Neural progenitor cell (in vitro differentiated cells): ENCODE data around the gene CDCA5. TPM values are rescaled to one million over a fixed set of nuclear protein-coding genes. Genes with fewer than 3 reads are reported as not detected.

Experiments
- DNase-seq: peaks from one replicate; pipeline ENCODE4 v3.0.0-alpha.2; 2016; ENCODE audit warnings: low spot score
- H2AFZ ChIP-seq: fragments of 200-600 bp; sonication (generic); replicated peaks from 2 replicates; pipeline ENCODE4 v1.6.1; 2016; ENCODE audit warnings: antibody characterized with exemption
- H3F3A ChIP-seq: fragments of 200-600 bp; sonication (generic); 2 replicates; pipeline ENCODE4 v1.6.1; 2016; ENCODE audit warnings: antibody characterized with exemption, low read depth
- H3K27ac ChIP-seq: fragments of 200-600 bp; sonication (generic); 2 replicates; pipeline ENCODE4 v1.5.1; 2016; ENCODE audit warnings: mild to moderate bottlenecking
- H3K27me3 ChIP-seq: fragments of 200-600 bp; sonication (generic); 2 replicates; pipeline ENCODE4 v1.6.1; 2016; ENCODE audit warnings: mild to moderate bottlenecking, moderate library complexity
- H3K36me3 ChIP-seq: fragments of 200-600 bp; sonication (generic); 2 replicates; pipeline ENCODE4 v1.5.1; 2016
- H3K4me1 ChIP-seq: fragments of 200-600 bp; sonication (generic); 2 replicates; pipeline ENCODE4 v1.6.1; 2016; ENCODE audit warnings: mixed run types
- H3K4me2 ChIP-seq: fragments of 200-600 bp; sonication (generic); 2 replicates; pipeline ENCODE4 v1.6.1; 2016
- H3K4me3 ChIP-seq: fragments of 200-600 bp; sonication (generic); 2 replicates; pipeline ENCODE4 v1.5.1; 2016
- H3K79me2 ChIP-seq: fragments of 200-600 bp; sonication (generic); 2 replicates; pipeline ENCODE4 v1.6.1; 2016; ENCODE audit warnings: low read depth
- H3K9ac ChIP-seq: fragments of 200-600 bp; sonication (generic); 2 replicates; pipeline ENCODE4 v1.6.1; 2016
- H3K9me3 ChIP-seq: fragments of 200-600 bp; sonication (generic); 2 replicates; pipeline ENCODE4 v1.5.1; 2016; ENCODE audit warnings: low read depth
- H4K20me1 ChIP-seq: fragments of 200-600 bp; sonication (generic); 2 replicates; pipeline ENCODE4 v1.6.1; 2016; ENCODE audit warnings: low read depth
- H3K27ac Mint-ChIP-seq: 3 replicates; pipeline ENCODE4 v1.8.0; 2021; ENCODE audit warnings: mixed read lengths
- H3K27me3 Mint-ChIP-seq: 2 replicates; pipeline ENCODE4 v1.8.0; 2022; ENCODE audit warnings: low read depth, mild to moderate bottlenecking, inconsistent platforms, moderate library complexity, mixed read lengths; ENCODE audit not compliant: insufficient read depth
- H3K36me3 Mint-ChIP-seq: 3 replicates; pipeline ENCODE4 v1.8.0; 2021; ENCODE audit warnings: mixed read lengths
- H3K4me1 Mint-ChIP-seq: 3 replicates; pipeline ENCODE4 v1.8.0; 2021; ENCODE audit warnings: mixed read lengths
- H3K4me3 Mint-ChIP-seq: 3 replicates; pipeline ENCODE4 v1.8.0; 2021; ENCODE audit warnings: mild to moderate bottlenecking, moderate library complexity, mixed read lengths
- H3K9me3 Mint-ChIP-seq: 3 replicates; pipeline ENCODE4 v1.8.0; 2020; ENCODE audit warnings: mixed read lengths
- CTCF ChIP-seq: fragments of 200-600 bp; sonication (generic); IDR thresholded peaks from 2 replicates; pipeline ENCODE4 v1.5.1; 2017; ENCODE audit warnings: antibody characterized with exemption, mild to moderate bottlenecking
- EZH2 ChIP-seq: fragments of 200-600 bp; sonication (generic); IDR thresholded peaks from 2 replicates; pipeline ENCODE4 v1.6.1; 2017; ENCODE audit warnings: antibody characterized with exemption, mild to moderate bottlenecking, moderate library complexity
- EZH2phosphoT487 ChIP-seq: fragments of 200-600 bp; sonication (generic); IDR thresholded peaks from 2 replicates; pipeline ENCODE4 v1.6.1; 2017; ENCODE audit warnings: antibody characterized with exemption
- total RNA-seq: library from RNA; depleted of rRNA; stranded (reverse); fragments of >200 nt; gene quantifications from 2 replicates; pipeline ENCODE4 v1.2.3, GENCODE V29; 2015; ENCODE audit warnings: low replicate concordance

The CDCA5 gene
- total RNA-seq: 46.7 and 57.3 TPM in 2 replicates

GRCh38 chr11:65083834-65084597 is at the start of gene CDCA5, which contains the start of gene ZFPL1:
CDCA5 (minus strand) TSS chr11:65084040; CDS start chr11:65083978, 62 bp downstream.
ZFPL1 (plus strand) TSS chr11:65084222; CDS start chr11:65084699, 477 bp downstream.
- TF ChIP-seq EZH2: no peak
- no peak for TF ChIP-seq CTCF
- TF ChIP-seq EZH2phosphoT487: no peak

GRCh38 chr11:65132988-65133700 is 49.3 kb upstream of the CDCA5 start:
- Histone ChIP-seq H3K36me3 (no peaks in the 10 kb centered on the region), H3K4me3 (peak overlapping the region; percentile 93), H3K27me3 (no peaks in the 10 kb centered on the region), H3K79me2 (peaks cover 21% of the 10 kb centered on the region), H3K9ac (no peak overlapping the region), H4K20me1 (peaks cover 11% of the 10 kb centered on the region), H3K4me1 (peaks cover 8% of the 10 kb centered on the region), H3K9me3 (no peaks in the 10 kb centered on the region), H2AFZ (no peak overlapping the region), H3K27ac (no peak overlapping the region), H3K4me2 (peak overlapping the region; percentile 99), H3F3A (peaks cover 11% of the 10 kb centered on the region)
- peak overlapping the region; percentile 98 for H3K4me3 Mint-ChIP-seq
- TF ChIP-seq CTCF (no peak), EZH2phosphoT487 (no peak), EZH2 (no peak)
- peaks cover 6% of the 10 kb centered on the region for H3K27me3 Mint-ChIP-seq
- H3K36me3 Mint-ChIP-seq: no peaks in the 10 kb centered on the region
- H3K9me3 Mint-ChIP-seq: no peaks in the 10 kb centered on the region
- H3K4me1 Mint-ChIP-seq: peaks cover 21% of the 10 kb centered on the region
- peak overlapping the region; percentile 66 for H3K27ac Mint-ChIP-seq
- DNase-seq: peak; percentile 54

More at GRCh38 chr11:65083834-65084597, at the start of gene CDCA5, which contains the start of gene ZFPL1:
- H3K27ac Mint-ChIP-seq: peak within 1 kb of the TSS; percentile 96
- DNase-seq: peak; percentile 98
- H3K9me3 Mint-ChIP-seq: no peaks in the 10 kb centered on the region
- H3K36me3 Mint-ChIP-seq: peaks cover 14% of the 10 kb centered on the region
- H2AFZ ChIP-seq: peak within 1 kb of the TSS; percentile 83
- H3K4me3 Mint-ChIP-seq: peak within 1 kb of the TSS; percentile 98
- H3K4me1 ChIP-seq: peaks cover 14% of the 10 kb centered on the region
- H3K27me3 Mint-ChIP-seq: peaks cover 4% of the 10 kb centered on the region
- peak within 1 kb of the TSS; percentile 90 for H3K9ac ChIP-seq
- H3K9me3 ChIP-seq: no peaks in the 10 kb centered on the region
- H3F3A ChIP-seq: peaks cover 19% of the 10 kb centered on the region
- peak within 1 kb of the TSS; percentile 96 for H3K4me2 ChIP-seq
- H3K4me3 ChIP-seq: peak within 1 kb of the TSS; percentile 91
- H3K4me1 Mint-ChIP-seq: peaks cover 23% of the 10 kb centered on the region
- H4K20me1 ChIP-seq: no peaks in the 10 kb centered on the region
- peaks cover 5% of the 10 kb centered on the region for H3K36me3 ChIP-seq
- H3K27ac ChIP-seq: peak within 1 kb of the TSS; percentile 93
- H3K27me3 ChIP-seq: no peaks in the 10 kb centered on the region
- H3K79me2 ChIP-seq: peaks cover 50% of the 10 kb centered on the region

GRCh38 chr11:65132238-65132987 is 48.6 kb upstream of the CDCA5 start:
- H3F3A ChIP-seq: peaks cover 12% of the 10 kb centered on the region
- Mint-ChIP-seq H3K27me3 (peaks cover 6% of the 10 kb centered on the region), H3K9me3 (no peaks in the 10 kb centered on the region), H3K4me3 (peak overlapping the region; percentile 98), H3K36me3 (no peaks in the 10 kb centered on the region), H3K4me1 (peaks cover 21% of the 10 kb centered on the region), H3K27ac (no peak overlapping the region)
- no peak overlapping the region for H3K4me3 ChIP-seq
- peaks cover 21% of the 10 kb centered on the region for H3K79me2 ChIP-seq
- H2AFZ ChIP-seq: no peak overlapping the region
- peak overlapping the region; percentile 99 for H3K4me2 ChIP-seq
- H4K20me1 ChIP-seq: peaks cover 11% of the 10 kb centered on the region
- peaks cover 8% of the 10 kb centered on the region for H3K4me1 ChIP-seq
- no peak overlapping the region for H3K9ac ChIP-seq
- no peak overlapping the region for H3K27ac ChIP-seq
- H3K9me3 ChIP-seq: no peaks in the 10 kb centered on the region
- DNase-seq: no peak
- no peak for TF ChIP-seq CTCF
- TF ChIP-seq EZH2: no peak
- no peak for TF ChIP-seq EZH2phosphoT487
- H3K36me3 ChIP-seq: no peaks in the 10 kb centered on the region
- H3K27me3 ChIP-seq: no peaks in the 10 kb centered on the region
